ENCODE results near the gene L1TD1. TPM values are rescaled to one million over a fixed set of nuclear protein-coding genes. Genes with fewer than 3 reads are reported as not detected.

L1TD1 gene, protein sequence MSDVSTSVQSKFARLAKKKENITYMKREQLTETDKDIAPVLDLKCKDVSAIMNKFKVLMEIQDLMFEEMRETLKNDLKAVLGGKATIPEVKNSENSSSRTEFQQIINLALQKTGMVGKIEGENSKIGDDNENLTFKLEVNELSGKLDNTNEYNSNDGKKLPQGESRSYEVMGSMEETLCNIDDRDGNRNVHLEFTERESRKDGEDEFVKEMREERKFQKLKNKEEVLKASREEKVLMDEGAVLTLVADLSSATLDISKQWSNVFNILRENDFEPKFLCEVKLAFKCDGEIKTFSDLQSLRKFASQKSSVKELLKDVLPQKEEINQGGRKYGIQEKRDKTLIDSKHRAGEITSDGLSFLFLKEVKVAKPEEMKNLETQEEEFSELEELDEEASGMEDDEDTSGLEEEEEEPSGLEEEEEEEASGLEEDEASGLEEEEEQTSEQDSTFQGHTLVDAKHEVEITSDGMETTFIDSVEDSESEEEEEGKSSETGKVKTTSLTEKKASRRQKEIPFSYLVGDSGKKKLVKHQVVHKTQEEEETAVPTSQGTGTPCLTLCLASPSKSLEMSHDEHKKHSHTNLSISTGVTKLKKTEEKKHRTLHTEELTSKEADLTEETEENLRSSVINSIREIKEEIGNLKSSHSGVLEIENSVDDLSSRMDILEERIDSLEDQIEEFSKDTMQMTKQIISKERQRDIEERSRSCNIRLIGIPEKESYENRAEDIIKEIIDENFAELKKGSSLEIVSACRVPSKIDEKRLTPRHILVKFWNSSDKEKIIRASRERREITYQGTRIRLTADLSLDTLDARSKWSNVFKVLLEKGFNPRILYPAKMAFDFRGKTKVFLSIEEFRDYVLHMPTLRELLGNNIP
- total RNA-seq (2021) (0.10 TPM in 1 of 2 replicates, not detected in the other), Bru-seq, nascent RNA (percentile 13 among the genes with signal in this experiment), BruChase-seq, experiment 1, labeled RNA remaining after a 2-hour chase (percentile 24 among the genes with signal in this experiment), BruChase-seq, experiment 2, labeled RNA remaining after a 6-hour chase (percentile 15 among the genes with signal in this experiment)
- long read RNA-seq, result 0 reads

GRCh38 chr1:62194651-62195544 is at the start of gene L1TD1:
Gene L1TD1, plus strand, starts transcription at chr1:62194849. Its CDS starts 11,780 bp downstream, at chr1:62206629.
- Histone ChIP-seq H3K4me2 (no peak within 1 kb of the TSS), H3K27ac (no peak within 1 kb of the TSS), H3K4me1 (replicated peaks; ENCODE audit: insufficient read depth) (peaks cover 7% of the 10 kb centered on the region), H3K9me3 (ENCODE audit: insufficient read depth, low read depth) (no peaks in the 10 kb centered on the region), H3K27me3 (ENCODE audit: insufficient read depth, low read depth) (no peaks in the 10 kb centered on the region), H3K4me3 (no peak within 1 kb of the TSS), H2AFZ (no peak within 1 kb of the TSS), H3K9me2 (ENCODE audit: insufficient read depth) (no peaks in the 10 kb centered on the region), H3K79me2 (ENCODE audit: low read depth) (no peaks in the 10 kb centered on the region), H4K20me1 (ENCODE audit: insufficient read depth) (no peaks in the 10 kb centered on the region), H3K36me3 (ENCODE audit: low read depth) (no peaks in the 10 kb centered on the region), H3F3A (ENCODE audit: insufficient read depth, low read depth) (no peaks in the 10 kb centered on the region)
- DNase-seq, result no peak
- ChIA-PET POLR2A (ENCODE audit: unreplicated experiment) (no interaction called here), CTCF (no interaction called here)
- intact Hi-C loops (cut with micrococcal nuclease; ENCODE audit: unreplicated experiment), result no loop called here
- TF ChIP-seq, protein P1, sequence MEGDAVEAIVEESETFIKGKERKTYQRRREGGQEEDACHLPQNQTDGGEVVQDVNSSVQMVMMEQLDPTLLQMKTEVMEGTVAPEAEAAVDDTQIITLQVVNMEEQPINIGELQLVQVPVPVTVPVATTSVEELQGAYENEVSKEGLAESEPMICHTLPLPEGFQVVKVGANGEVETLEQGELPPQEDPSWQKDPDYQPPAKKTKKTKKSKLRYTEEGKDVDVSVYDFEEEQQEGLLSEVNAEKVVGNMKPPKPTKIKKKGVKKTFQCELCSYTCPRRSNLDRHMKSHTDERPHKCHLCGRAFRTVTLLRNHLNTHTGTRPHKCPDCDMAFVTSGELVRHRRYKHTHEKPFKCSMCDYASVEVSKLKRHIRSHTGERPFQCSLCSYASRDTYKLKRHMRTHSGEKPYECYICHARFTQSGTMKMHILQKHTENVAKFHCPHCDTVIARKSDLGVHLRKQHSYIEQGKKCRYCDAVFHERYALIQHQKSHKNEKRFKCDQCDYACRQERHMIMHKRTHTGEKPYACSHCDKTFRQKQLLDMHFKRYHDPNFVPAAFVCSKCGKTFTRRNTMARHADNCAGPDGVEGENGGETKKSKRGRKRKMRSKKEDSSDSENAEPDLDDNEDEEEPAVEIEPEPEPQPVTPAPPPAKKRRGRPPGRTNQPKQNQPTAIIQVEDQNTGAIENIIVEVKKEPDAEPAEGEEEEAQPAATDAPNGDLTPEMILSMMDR (conservative IDR thresholded peaks at IDR 0.05), result no peak
- BruUV-seq (replicated peaks), result no TSS peak

GRCh38 chr1:62159940-62160348 is 34.7 kb upstream of the L1TD1 start:
- POLR2A ChIA-PET (ENCODE audit: unreplicated experiment), result no interaction called here
- 0 out of 2 replicates have a peak, but pooled peaks cover 8% of the 10 kb centered on the region for H3K36me3 ChIP-seq (ENCODE audit: low read depth)
- no peaks in the 10 kb centered on the region for H3K79me2 ChIP-seq (ENCODE audit: low read depth)
- TF ChIP-seq EZH2 (IDR thresholded peaks at IDR 0.05; ENCODE audit: low read depth), result no peak
- TF ChIP-seq, protein P1 (conservative IDR thresholded peaks at IDR 0.05), result no peak
- intact Hi-C loops (cut with micrococcal nuclease; ENCODE audit: unreplicated experiment), result no loop called here
- H3K27ac ChIP-seq, result no peak overlapping the region
- no peaks in the 10 kb centered on the region for H3F3A ChIP-seq (ENCODE audit: insufficient read depth, low read depth)
- H3K9me2 ChIP-seq (ENCODE audit: insufficient read depth), result no peaks in the 10 kb centered on the region
- no peaks in the 10 kb centered on the region; the same call in 1 of the 2 replicates for H4K20me1 ChIP-seq (ENCODE audit: insufficient read depth)
- no peak overlapping the region for H3K4me2 ChIP-seq
- H3K4me1 ChIP-seq (replicated peaks; ENCODE audit: insufficient read depth), result no peaks in the 10 kb centered on the region
- BruUV-seq (replicated peaks), result no TSS peak
- CTCF ChIA-PET, result no interaction called here
- H3K27me3 ChIP-seq (ENCODE audit: insufficient read depth, low read depth), result no peaks in the 10 kb centered on the region
- H2AFZ ChIP-seq, result no peak overlapping the region
- no peak overlapping the region for H3K4me3 ChIP-seq
- H3K9me3 ChIP-seq (ENCODE audit: insufficient read depth, low read depth), result no peaks in the 10 kb centered on the region
- DNase-seq, result no peak

All from PC-9 (cell line).